Measurements from ENCODE around the gene ELOVL6. TPM values are rescaled to one million over a fixed set of nuclear protein-coding genes. Genes with fewer than 3 reads are reported as not detected.

The ELOVL6 gene
- total RNA-seq, 1 donor from 2014 or later, result 27.6 TPM

GRCh38 chr4:110022457-110022856, 176.0 kb downstream of the ELOVL6 start:
- DNase-seq (ENCODE audit: low spot score in 2 of 2, unreplicated experiment in 2 of 2), result no peak
- H3K36me3 Mint-ChIP-seq, result peaks cover under 1% of the 10 kb centered on the region
- TF ChIP-seq, protein P1, sequence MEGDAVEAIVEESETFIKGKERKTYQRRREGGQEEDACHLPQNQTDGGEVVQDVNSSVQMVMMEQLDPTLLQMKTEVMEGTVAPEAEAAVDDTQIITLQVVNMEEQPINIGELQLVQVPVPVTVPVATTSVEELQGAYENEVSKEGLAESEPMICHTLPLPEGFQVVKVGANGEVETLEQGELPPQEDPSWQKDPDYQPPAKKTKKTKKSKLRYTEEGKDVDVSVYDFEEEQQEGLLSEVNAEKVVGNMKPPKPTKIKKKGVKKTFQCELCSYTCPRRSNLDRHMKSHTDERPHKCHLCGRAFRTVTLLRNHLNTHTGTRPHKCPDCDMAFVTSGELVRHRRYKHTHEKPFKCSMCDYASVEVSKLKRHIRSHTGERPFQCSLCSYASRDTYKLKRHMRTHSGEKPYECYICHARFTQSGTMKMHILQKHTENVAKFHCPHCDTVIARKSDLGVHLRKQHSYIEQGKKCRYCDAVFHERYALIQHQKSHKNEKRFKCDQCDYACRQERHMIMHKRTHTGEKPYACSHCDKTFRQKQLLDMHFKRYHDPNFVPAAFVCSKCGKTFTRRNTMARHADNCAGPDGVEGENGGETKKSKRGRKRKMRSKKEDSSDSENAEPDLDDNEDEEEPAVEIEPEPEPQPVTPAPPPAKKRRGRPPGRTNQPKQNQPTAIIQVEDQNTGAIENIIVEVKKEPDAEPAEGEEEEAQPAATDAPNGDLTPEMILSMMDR (IDR thresholded peaks at IDR 0.05; ENCODE audit: unreplicated experiment), result no peak
- H3K4me3 Mint-ChIP-seq, result no peak overlapping the region
- H3K4me1 Mint-ChIP-seq, result peaks cover 35% of the 10 kb centered on the region
- no peak overlapping the region for H3K27ac Mint-ChIP-seq
- peaks cover 13% of the 10 kb centered on the region for H3K9me3 Mint-ChIP-seq
- H3K27me3 Mint-ChIP-seq (ENCODE audit: low read depth), result no peaks in the 10 kb centered on the region

DNA sequence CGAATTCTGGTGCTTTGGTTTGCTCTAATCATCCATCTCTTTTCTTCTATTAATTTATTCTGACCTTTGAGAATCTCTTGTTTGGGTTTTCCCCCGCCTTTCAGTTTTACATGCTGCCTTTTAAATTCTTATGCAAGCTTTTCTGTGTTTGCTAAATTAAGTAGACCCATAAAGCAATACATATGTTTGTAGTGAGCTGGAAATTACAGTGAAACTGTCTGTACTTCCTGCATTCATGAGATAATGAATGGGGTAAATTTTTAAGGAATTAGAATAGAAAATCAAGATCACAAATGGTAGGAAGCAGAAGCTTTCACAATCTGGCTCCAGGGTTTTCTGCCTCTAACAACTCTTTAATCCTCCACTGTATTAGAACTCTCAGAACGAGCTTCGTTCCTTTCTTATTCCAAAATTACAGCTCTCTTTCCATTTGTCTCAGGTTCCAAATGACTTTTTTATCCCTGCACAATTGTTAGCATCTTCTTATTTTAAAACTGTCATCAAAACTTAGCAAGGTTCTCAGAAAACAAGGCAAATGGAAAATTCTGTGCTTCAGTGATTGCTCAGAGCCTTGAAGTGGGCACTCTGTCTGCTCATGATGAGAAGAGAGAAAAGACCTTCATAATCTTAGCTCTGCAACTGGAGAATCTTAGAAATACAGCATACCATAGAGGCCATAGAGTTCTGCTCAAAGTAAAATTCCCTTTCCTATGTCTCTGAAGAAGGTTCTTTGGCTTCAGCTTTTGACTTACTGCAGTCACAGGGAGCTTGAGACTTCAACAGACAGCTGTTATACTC, 177.6 kb downstream of the ELOVL6 start:
- Mint-ChIP-seq H3K27ac (peak overlapping the region; percentile 48), H3K36me3 (peaks cover 9% of the 10 kb centered on the region), H3K4me3 (no peak overlapping the region), H3K9me3 (peaks cover 22% of the 10 kb centered on the region), H3K27me3 (ENCODE audit: low read depth) (no peaks in the 10 kb centered on the region), H3K4me1 (peaks cover 31% of the 10 kb centered on the region)
- TF ChIP-seq, protein P1 (IDR thresholded peaks at IDR 0.05; ENCODE audit: unreplicated experiment), result no peak
- no peak for DNase-seq (ENCODE audit: low spot score in 2 of 2, unreplicated experiment in 2 of 2)

- H3K27me3 Mint-ChIP-seq (ENCODE audit: low read depth), result no peaks in the 10 kb centered on the region
- H3K4me1 Mint-ChIP-seq, result peaks cover 24% of the 10 kb centered on the region
- peaks cover 22% of the 10 kb centered on the region for H3K9me3 Mint-ChIP-seq
- peak overlapping the region; percentile 44 for H3K27ac Mint-ChIP-seq
- TF ChIP-seq, protein P1 (IDR thresholded peaks at IDR 0.05; ENCODE audit: unreplicated experiment), result no peak
- no peak for DNase-seq (ENCODE audit: low spot score in 2 of 2, unreplicated experiment in 2 of 2)
- peaks cover 9% of the 10 kb centered on the region for H3K36me3 Mint-ChIP-seq
- no peak overlapping the region for H3K4me3 Mint-ChIP-seq
These were observed 178.3 kb downstream of the ELOVL6 start for GRCh38 chr4:110020139-110020538.

- H3K9me3 Mint-ChIP-seq, result peaks cover 22% of the 10 kb centered on the region
- DNase-seq (ENCODE audit: low spot score in 2 of 2, unreplicated experiment in 2 of 2), result no peak
- TF ChIP-seq, protein P1 (IDR thresholded peaks at IDR 0.05; ENCODE audit: unreplicated experiment), result no peak
- H3K27me3 Mint-ChIP-seq (ENCODE audit: low read depth), result no peaks in the 10 kb centered on the region
- peaks cover 22% of the 10 kb centered on the region for H3K4me1 Mint-ChIP-seq
- no peak overlapping the region for H3K27ac Mint-ChIP-seq
- H3K4me3 Mint-ChIP-seq, result no peak overlapping the region
- H3K36me3 Mint-ChIP-seq, result peaks cover 9% of the 10 kb centered on the region
These were observed 179.3 kb downstream of the ELOVL6 start for GRCh38 chr4:110019153-110019552.

- TF ChIP-seq, protein P1 (IDR thresholded peaks at IDR 0.05; ENCODE audit: unreplicated experiment), result no peak
- DNase-seq (ENCODE audit: low spot score in 2 of 2, unreplicated experiment in 2 of 2), result no peak
- H3K27ac Mint-ChIP-seq, result peak overlapping the region; percentile 35
- H3K9me3 Mint-ChIP-seq, result peaks cover 10% of the 10 kb centered on the region
- H3K4me1 Mint-ChIP-seq, result peaks cover 18% of the 10 kb centered on the region
- no peak overlapping the region for H3K4me3 Mint-ChIP-seq
- peaks cover 9% of the 10 kb centered on the region for H3K36me3 Mint-ChIP-seq
- H3K27me3 Mint-ChIP-seq (ENCODE audit: low read depth), result no peaks in the 10 kb centered on the region
These were observed 184.2 kb downstream of the ELOVL6 start for GRCh38 chr4:110014233-110014632.
